KG1 (cell line): ENCODE measurements around the gene EPHA8.

ENCODE experiments used
- DNase-seq: peaks from one replicate; lab custom pipeline; 2025; lab: John Stamatoyannopoulos, UW

The EPHA8 gene

DNA sequence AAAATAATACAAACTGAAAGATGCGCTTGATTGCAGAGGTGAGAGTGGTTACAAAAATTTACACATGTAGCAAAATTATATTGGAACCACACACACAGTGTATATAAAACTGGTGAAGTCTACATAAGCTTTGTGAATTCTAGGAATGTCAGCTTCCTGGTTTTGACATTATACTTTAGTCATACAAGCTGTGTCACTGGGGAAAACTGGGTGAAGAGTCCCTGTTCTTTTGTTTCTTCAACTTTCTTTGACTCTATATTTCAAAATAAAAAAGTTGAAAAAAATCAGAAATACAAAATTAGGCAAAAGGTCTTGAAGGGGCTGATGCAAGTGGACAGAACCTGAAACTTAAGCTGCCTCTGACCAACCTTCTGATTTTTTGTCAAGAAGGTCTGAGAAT is 83.1 kb downstream of the EPHA8 start:
- DNase-seq = no peak

DNA sequence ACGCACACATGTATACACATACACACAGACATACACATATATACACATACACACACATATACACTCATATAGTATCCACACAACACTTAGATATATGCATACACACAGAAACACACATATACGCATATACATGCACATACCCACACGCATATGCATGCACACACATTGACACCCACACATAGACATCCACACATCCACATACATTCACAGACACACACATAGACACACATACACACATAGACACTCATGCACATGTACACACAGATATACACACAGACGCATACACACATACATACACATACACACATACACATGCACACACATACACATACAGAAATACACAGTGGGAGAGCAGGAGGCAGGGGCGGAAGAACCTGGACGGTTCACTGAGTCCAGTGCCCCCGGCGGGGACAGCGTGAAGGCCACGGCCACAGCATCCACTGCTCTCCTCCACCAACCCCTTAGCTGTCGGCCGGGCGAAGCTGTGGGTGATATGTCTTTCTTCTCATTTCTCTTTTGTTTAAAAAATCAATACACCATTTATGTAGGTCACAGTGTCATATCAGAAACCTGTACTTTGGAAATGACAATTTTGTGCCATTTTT is 86.9 kb downstream of the EPHA8 start:
- DNase-seq = no peak

DNA sequence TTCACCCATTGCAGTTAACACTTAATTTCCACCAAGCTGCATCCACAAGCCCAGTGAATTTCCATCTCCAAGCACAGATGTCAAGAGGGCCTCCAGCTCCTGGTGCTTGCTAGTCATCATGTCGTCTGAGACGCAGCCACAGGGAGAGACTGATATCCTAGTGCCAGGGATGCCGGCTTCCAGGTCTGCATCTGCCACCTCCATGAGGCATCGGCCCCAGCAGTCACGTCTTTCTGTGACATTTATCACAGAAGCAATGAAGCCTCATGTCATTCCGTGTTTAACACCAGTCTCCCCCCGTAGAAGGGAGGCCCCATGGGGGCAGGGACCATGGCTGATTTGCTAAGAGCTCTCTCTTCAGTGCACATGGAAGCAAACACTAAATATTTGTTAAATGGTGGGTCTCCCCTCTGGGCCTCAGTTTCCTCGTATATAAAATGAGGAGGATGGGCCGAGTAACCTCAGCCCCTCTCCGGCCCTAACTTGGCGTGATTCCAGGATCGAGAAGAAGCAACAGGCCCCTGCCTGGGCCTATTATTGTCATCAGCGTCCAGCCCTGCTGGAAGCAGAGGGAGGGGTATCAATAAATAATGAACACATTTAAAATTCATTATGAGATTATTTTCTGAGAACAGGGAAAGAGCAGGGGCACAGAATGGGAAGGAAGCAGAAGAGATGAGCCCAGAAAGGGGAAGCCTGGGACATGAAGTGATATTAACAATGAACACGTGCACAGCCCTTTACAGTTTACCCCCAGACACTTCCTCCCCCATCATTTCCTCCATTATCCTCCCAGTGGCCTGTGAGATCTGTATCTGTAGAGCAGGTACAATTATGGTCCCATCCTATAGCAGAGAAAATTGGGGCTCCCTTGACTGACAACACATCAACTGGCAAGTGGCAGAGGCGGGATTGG is 88.9 kb downstream of the EPHA8 start:
- no peak for DNase-seq

DNA sequence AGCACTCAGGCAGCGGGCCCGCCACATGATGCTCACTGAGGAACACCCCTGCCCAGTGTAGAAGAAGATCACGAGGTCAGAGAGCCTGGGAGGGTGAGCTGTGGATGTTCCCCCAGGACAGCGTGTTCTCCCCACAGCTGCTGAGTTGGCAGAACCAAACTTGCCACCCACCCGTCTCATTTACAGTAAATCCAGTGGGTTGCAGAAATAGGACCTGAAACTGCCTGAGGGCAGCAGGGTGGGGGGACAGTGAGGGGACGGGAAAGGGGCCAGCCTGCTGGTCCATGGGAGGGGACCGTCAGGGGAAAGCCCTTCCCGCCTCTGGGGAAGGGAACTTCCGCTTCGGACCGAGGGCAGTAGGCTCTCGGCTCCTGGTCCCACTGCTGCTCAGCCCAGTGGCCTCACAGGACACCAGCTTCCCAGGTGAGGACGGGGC is 89.6 kb downstream of the EPHA8 start, which contains the start of gene C1QB:
Gene C1QB (plus strand): TSS at position 356 of the 436 bp plus-strand sequence. CDS start 6,227 bp downstream, outside the sequence.
- DNase-seq = no peak
